ACC112 (cell line): ENCODE measurements around the gene ANKRD11.

ENCODE experiments used
- H2AFZ ChIP-seq: fragments of 200-600 bp; sonication (generic); one replicate; pipeline ENCODE4 v1.6.0; 2017; ENCODE audit warnings: antibody characterized with exemption, low read length; ENCODE audit not compliant: unreplicated experiment
- H3K27ac ChIP-seq: fragments of 200-600 bp; sonication (generic); 2 replicates; pipeline ENCODE4 v1.5.1; 2014; ENCODE audit warnings: low read depth, mild to moderate bottlenecking, antibody characterized with exemption, low read length, moderate library complexity
- H3K27me3 ChIP-seq: fragments of 200-600 bp; sonication (generic); 2 replicates; pipeline ENCODE4 v1.6.1; 2014; ENCODE audit warnings: mild to moderate bottlenecking, antibody characterized with exemption, low read length, moderate library complexity, mixed read lengths; ENCODE audit not compliant: insufficient read depth
- H3K36me3 ChIP-seq: fragments of 200-600 bp; sonication (generic); 2 replicates; pipeline ENCODE4 v1.6.1; 2016; ENCODE audit warnings: mild to moderate bottlenecking, antibody characterized with exemption, low read length, moderate library complexity, mixed read lengths; ENCODE audit not compliant: insufficient read depth
- H3K4me1 ChIP-seq: fragments of 200-600 bp; sonication (generic); one replicate; pipeline ENCODE4 v1.6.1; 2016; ENCODE audit warnings: low read length, mixed read lengths; ENCODE audit not compliant: insufficient read depth, unreplicated experiment, control insufficient read depth
- H3K4me3 ChIP-seq: fragments of 200-600 bp; sonication (generic); 2 replicates; pipeline ENCODE4 v1.5.1; 2014; ENCODE audit warnings: mild to moderate bottlenecking, low read depth, low read length
- H3K79me2 ChIP-seq: fragments of 200-600 bp; sonication (generic); one replicate; pipeline ENCODE4 v1.6.0; 2016; ENCODE audit warnings: low read length; ENCODE audit not compliant: control insufficient read depth, unreplicated experiment, insufficient read depth

The ANKRD11 gene

DNA sequence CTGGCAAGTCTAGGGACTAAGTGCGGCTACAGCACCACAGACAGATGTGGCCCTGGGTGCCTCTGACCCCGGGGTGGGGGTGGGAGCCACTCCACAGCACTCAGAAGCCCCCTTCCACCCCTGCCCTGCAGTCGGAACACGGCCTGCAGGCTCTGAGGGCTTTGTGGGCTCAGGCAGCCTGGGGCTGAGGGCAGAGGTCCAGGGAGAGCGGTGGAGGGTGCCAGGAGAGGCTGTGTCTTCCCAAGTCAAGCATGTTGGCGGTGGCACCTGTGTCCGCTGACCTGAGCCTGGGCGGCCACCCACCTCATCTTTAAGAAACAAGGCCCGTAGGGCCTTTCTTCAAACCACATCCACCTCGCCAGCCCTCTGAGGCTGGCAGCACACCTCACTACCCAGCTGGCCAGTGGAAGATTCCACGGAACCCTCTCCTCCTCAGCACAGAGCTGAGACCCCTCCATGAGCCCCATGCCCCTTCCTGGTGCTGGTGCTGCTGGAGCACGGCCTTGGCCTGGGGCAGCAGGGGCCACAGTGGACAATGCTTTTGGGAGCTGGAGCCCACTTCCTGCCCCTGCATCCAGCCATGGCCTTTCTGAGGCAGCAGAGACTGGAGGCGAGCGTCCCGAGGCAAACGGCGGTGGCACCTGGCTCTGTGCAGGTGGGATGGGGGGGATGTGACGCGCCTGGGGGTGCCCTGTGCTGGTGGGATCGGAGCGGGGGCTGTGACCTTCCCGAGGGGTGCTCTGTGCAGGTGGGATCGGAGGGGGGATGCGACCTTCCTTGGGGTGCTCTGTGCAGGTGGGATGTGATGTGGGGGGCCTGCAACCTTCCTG, 195.1 kb downstream of the ANKRD11 start:
- H3K79me2 ChIP-seq = peaks cover 72% of the 10 kb centered on the region
- H3K27ac ChIP-seq = no peak overlapping the region
- no peak overlapping the region for H2AFZ ChIP-seq
- H3K4me1 ChIP-seq = peaks cover 1% of the 10 kb centered on the region
- no peaks in the 10 kb centered on the region for H3K27me3 ChIP-seq
- H3K36me3 ChIP-seq = peaks cover 5% of the 10 kb centered on the region; the same call in 1 of the 2 replicates
- H3K4me3 ChIP-seq = no peak overlapping the region

DNA sequence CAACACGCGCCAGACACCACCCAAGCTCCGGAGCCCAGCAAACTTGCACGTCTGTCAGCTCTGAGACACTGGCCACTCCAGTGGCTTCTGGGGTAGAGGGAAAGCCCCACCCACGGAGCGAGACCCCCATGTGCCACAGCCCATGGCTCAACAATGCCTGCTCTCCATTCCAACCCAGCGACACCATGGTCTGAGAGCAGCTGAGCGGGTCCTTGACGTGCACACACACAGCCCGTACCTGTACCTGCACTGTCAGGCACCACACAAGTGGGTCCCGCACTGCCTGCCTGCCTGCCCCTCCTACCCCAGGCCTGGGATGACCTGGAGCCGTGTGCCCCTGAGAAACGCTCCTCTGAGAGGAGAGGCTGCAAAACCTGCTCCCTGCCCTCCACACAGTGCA, 195.9 kb downstream of the ANKRD11 start:
- H3K4me1 ChIP-seq = no peaks in the 10 kb centered on the region
- peaks cover 64% of the 10 kb centered on the region for H3K79me2 ChIP-seq

GRCh38 chr16:89293276-89294143, 196.9 kb downstream of the ANKRD11 start:
- Histone ChIP-seq H3K36me3 (peaks cover 8% of the 10 kb centered on the region; the same call in 1 of the 2 replicates), H3K27me3 (no peaks in the 10 kb centered on the region), H3K27ac (no peak overlapping the region), H3K79me2 (peaks cover 63% of the 10 kb centered on the region), H2AFZ (no peak overlapping the region), H3K4me1 (no peaks in the 10 kb centered on the region), H3K4me3 (no peak overlapping the region)

More for the DNA sequence above, 195.9 kb downstream of the ANKRD11 start:
- H3K27me3 ChIP-seq = no peaks in the 10 kb centered on the region
- peaks cover 5% of the 10 kb centered on the region; the same call in 1 of the 2 replicates for H3K36me3 ChIP-seq
- no peak overlapping the region for H3K4me3 ChIP-seq
- H3K27ac ChIP-seq = no peak overlapping the region
- H2AFZ ChIP-seq = no peak overlapping the region

GRCh38 chr16:89292443-89293078, 197.8 kb downstream of the ANKRD11 start:
- H3K4me1 ChIP-seq = no peaks in the 10 kb centered on the region
- H3K36me3 ChIP-seq = peaks cover 13% of the 10 kb centered on the region; the same call in 1 of the 2 replicates
- no peak overlapping the region for H2AFZ ChIP-seq
- no peaks in the 10 kb centered on the region for H3K27me3 ChIP-seq
- no peak overlapping the region for H3K4me3 ChIP-seq
- H3K27ac ChIP-seq = no peak overlapping the region
- H3K79me2 ChIP-seq = peaks cover 55% of the 10 kb centered on the region

DNA sequence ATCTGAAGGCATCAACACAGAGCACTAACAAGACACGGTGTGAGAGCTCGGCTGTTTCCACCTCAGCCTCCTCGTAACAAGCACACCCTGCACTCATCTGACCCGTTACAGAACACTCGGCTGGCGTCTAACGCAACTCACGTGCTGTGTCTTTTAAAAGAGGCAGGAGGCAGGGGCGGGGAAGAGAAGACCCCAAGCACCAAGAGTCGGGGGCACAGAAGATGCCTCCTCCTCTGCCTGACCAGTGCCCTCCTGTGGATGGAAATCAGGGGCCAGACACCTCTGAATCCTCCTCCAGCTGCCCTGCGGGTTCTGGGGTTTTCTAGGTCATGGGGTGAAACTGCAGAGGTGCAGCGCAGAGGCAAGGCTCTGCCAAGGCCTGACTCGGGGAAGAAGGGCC, 198.6 kb downstream of the ANKRD11 start:
- H3K4me1 ChIP-seq = no peaks in the 10 kb centered on the region
- H3K4me3 ChIP-seq = no peak overlapping the region
- peaks cover 9% of the 10 kb centered on the region; the same call in 1 of the 2 replicates for H3K36me3 ChIP-seq
- H3K27ac ChIP-seq = no peak overlapping the region
- peaks cover 47% of the 10 kb centered on the region for H3K79me2 ChIP-seq
- H2AFZ ChIP-seq = no peak overlapping the region
- H3K27me3 ChIP-seq = no peaks in the 10 kb centered on the region

DNA sequence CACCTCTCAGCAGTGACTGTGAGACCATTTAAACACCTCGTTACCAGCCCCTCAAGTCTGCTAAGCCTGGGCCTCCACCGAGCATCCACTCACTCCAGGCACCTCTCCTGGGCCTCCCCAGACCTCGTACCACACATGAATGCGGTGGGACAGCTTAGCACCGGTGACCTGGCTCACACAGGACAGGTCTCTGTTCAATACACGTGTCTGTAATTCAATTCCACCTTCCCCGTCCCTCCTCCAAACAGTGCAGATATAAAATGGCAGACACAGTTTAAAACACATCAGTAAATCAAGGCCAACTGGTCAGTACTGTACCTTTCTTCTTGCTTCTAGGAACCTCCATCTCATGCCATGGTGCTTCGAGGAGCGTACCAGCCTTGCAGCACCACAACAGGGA, 199.0 kb downstream of the ANKRD11 start:
- Histone ChIP-seq H3K4me1 (no peaks in the 10 kb centered on the region), H3K27ac (no peak overlapping the region), H3K4me3 (no peak overlapping the region), H3K79me2 (peaks cover 43% of the 10 kb centered on the region), H2AFZ (no peak overlapping the region), H3K27me3 (no peaks in the 10 kb centered on the region), H3K36me3 (peaks cover 9% of the 10 kb centered on the region; the same call in 1 of the 2 replicates)

- Histone ChIP-seq H2AFZ (no peak overlapping the region), H3K4me1 (no peaks in the 10 kb centered on the region), H3K4me3 (no peak overlapping the region), H3K27ac (no peak overlapping the region), H3K36me3 (peaks cover 11% of the 10 kb centered on the region; the same call in 1 of the 2 replicates), H3K27me3 (no peaks in the 10 kb centered on the region), H3K79me2 (peaks cover 38% of the 10 kb centered on the region)
These were observed 199.5 kb downstream of the ANKRD11 start for GRCh38 chr16:89290887-89291286.

DNA sequence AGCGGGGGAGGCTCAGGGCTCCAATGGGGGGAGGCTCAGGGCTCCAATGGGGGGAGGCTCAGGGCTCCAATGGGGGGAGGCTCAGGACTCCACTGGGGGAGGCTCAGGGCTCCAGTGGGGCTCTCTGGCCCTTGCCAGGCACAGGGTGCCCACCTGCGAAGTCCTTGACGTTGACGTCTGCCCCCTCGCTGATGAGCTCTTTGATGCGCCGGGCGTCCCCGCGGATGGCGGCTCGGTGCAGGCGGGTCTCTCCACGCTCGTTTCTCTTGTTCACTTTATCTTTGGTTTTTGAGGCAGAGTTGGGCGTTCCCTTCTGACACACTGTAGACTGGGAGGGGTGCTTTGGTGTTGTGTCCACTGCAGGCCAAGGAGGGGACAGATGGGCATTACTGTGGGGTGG, 199.9 kb downstream of the ANKRD11 start:
- Histone ChIP-seq H3K4me3 (no peak overlapping the region), H3K27ac (no peak overlapping the region), H3K79me2 (peaks cover 36% of the 10 kb centered on the region), H3K4me1 (no peaks in the 10 kb centered on the region), H3K27me3 (no peaks in the 10 kb centered on the region), H2AFZ (no peak overlapping the region), H3K36me3 (peaks cover 15% of the 10 kb centered on the region)

- Histone ChIP-seq H3K79me2 (peaks cover 29% of the 10 kb centered on the region), H3K27ac (no peak overlapping the region), H2AFZ (no peak overlapping the region), H3K4me1 (no peaks in the 10 kb centered on the region), H3K36me3 (peaks cover 22% of the 10 kb centered on the region), H3K27me3 (no peaks in the 10 kb centered on the region), H3K4me3 (no peak overlapping the region)
These were observed 200.6 kb downstream of the ANKRD11 start for GRCh38 chr16:89289428-89290395.
